ENCODE data around the gene KANSL1.
A peak's percentile ranks its signal among the peaks of the same experiment; 100 is the strongest.

GRCh38 chr17:46046957-46047356 is 146.3 kb downstream of the KANSL1 start:
- TF ChIP-seq CTCF (IDR thresholded peaks at IDR 0.05) (peak in 1 of 5 experiments; percentile 9), POLR2A (IDR thresholded peaks at IDR 0.05) (no peak), EP300 (IDR thresholded peaks at IDR 0.05; ENCODE audit: low read depth) (no peak)

Data from transverse colon (tissue), 3 donors.